Nephron (organoid): ENCODE measurements around the gene MICA.

ENCODE experiments used
- H3K27ac Mint-ChIP-seq, 3 experiments: 2 replicates each; pipeline ENCODE4 v1.8.0; 2020; ENCODE audit warnings: mixed read lengths in 3 of 3, mild to moderate bottlenecking in 2 of 3, moderate library complexity in 1 of 3
- H3K27me3 Mint-ChIP-seq: 2 replicates; pipeline ENCODE4 v1.8.0; 2021; ENCODE audit warnings: low read depth, mild to moderate bottlenecking, moderate library complexity, mixed read lengths
- H3K36me3 Mint-ChIP-seq: 2 replicates; pipeline ENCODE4 v1.8.0; 2020; ENCODE audit warnings: low read depth, mixed read lengths
- H3K4me1 Mint-ChIP-seq: 2 replicates; pipeline ENCODE4 v1.8.0; 2020; ENCODE audit warnings: mixed read lengths
- H3K4me3 Mint-ChIP-seq, 3 experiments: 2 replicates each; pipeline ENCODE4 v1.8.0; 2020; ENCODE audit warnings: mild to moderate bottlenecking in 3 of 3, mixed read lengths in 3 of 3, moderate library complexity in 2 of 3
- H3K9me3 Mint-ChIP-seq: 2 replicates; pipeline ENCODE4 v1.8.0; 2020; ENCODE audit warnings: mixed read lengths
- TF ChIP-seq, protein P1 (sequence below), 3 experiments: fragments of 200-600 bp; sonication (generic); IDR thresholded peaks; one replicate each; pipeline ENCODE4 v1.5.0; 2021; ENCODE audit warnings: antibody characterized with exemption in 3 of 3; ENCODE audit not compliant: unreplicated experiment in 3 of 3

MICA gene

DNA sequence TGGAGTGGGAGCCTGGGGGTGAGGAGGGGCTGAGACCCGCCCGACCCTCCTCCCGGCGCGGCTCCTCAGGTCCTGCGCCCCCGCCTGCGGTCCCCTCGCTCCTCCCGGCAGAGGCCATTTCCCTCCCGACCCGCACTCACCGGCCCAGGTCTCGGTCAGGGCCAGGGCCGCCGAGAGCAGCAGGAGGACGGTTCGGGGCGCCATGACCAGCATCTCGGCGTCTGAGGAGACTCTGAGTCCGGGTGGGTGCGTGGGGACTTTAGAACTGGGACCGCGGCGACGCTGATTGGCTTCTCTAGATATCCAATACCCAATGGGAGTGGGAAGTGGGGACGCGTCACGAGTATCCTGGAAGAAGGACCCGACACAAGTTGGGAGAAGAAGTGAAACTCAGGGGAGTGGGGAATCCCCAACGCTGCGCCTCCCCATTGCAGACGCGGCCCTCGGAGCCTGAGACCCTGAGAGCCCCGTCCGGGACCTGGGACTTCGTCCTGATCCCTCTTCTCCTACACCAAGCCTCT, 46.4 kb upstream of the MICA start, which contains the start of gene HLA-B:
Gene HLA-B (minus strand): TSS at position 234 of the 521 bp plus-strand sequence. CDS start 21 bp downstream, at position 213.
- peaks cover 3% of the 10 kb centered on the region for H3K9me3 Mint-ChIP-seq
- no peaks in the 10 kb centered on the region for H3K36me3 Mint-ChIP-seq
- no peak within 1 kb of the TSS for H3K27ac Mint-ChIP-seq
- TF ChIP-seq, protein P1, sequence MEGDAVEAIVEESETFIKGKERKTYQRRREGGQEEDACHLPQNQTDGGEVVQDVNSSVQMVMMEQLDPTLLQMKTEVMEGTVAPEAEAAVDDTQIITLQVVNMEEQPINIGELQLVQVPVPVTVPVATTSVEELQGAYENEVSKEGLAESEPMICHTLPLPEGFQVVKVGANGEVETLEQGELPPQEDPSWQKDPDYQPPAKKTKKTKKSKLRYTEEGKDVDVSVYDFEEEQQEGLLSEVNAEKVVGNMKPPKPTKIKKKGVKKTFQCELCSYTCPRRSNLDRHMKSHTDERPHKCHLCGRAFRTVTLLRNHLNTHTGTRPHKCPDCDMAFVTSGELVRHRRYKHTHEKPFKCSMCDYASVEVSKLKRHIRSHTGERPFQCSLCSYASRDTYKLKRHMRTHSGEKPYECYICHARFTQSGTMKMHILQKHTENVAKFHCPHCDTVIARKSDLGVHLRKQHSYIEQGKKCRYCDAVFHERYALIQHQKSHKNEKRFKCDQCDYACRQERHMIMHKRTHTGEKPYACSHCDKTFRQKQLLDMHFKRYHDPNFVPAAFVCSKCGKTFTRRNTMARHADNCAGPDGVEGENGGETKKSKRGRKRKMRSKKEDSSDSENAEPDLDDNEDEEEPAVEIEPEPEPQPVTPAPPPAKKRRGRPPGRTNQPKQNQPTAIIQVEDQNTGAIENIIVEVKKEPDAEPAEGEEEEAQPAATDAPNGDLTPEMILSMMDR (IDR thresholded peaks at IDR 0.05; ENCODE audit: unreplicated experiment in 3 of 3) = no peak
- peak within 1 kb of the TSS; percentile 80 to 85 (median 84) for H3K4me3 Mint-ChIP-seq
- no peaks in the 10 kb centered on the region for H3K4me1 Mint-ChIP-seq
- H3K27me3 Mint-ChIP-seq = peaks cover 95% of the 10 kb centered on the region

DNA sequence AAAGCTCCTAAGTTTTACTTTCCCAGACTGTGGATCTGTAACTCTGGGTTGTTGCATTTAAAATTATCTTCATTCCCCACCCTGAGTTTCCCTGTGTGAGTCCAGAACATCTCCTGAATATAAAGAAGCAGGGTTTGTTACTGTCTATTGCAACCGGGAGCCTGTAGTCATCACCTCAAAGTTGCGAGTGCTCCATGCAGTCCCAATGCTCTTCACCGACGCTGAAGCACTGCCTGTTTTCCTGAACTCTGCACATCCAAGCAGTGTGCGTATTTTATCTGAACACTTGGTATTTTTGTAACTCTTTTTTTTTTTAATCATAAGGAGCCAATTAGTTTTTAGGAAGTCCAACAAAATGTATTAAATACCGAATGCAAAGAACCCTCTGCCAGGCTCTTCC, 45.5 kb upstream of the MICA start:
- Mint-ChIP-seq H3K4me1 (no peaks in the 10 kb centered on the region), H3K27ac (no peak overlapping the region)
- TF ChIP-seq, protein P1 (IDR thresholded peaks at IDR 0.05; ENCODE audit: unreplicated experiment in 3 of 3) = no peak

DNA sequence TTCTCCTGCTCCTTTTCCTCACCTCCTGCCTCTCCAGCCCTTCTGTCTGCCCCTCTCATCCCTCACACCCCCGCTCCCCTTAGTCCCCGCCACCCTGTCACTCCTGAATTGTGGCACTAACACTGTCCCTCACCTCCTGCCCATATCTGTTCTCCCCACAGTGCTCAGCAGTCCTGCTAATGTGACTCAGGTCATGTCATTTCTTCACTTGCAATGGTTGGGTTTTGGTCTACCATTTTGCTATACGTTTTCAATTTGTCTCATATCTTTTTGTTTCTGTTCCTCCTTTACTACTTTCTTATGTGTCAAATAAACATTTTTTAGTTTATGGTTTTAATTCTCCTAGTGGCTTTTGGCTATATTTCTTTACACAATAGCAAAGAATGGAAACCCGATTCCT, 45.1 kb upstream of the MICA start:
- no peaks in the 10 kb centered on the region for H3K4me1 Mint-ChIP-seq
- H3K4me3 Mint-ChIP-seq = peak overlapping the region; percentile 38 to 84 (median 80)
- peaks cover 3% of the 10 kb centered on the region for H3K9me3 Mint-ChIP-seq
- peaks cover 96% of the 10 kb centered on the region for H3K27me3 Mint-ChIP-seq
- no peaks in the 10 kb centered on the region for H3K36me3 Mint-ChIP-seq
- H3K27ac Mint-ChIP-seq = no peak overlapping the region
- TF ChIP-seq, protein P1 (IDR thresholded peaks at IDR 0.05; ENCODE audit: unreplicated experiment in 3 of 3) = no peak

More for the DNA sequence above, 45.5 kb upstream of the MICA start:
- Mint-ChIP-seq H3K9me3 (peaks cover 3% of the 10 kb centered on the region), H3K4me3 (peak overlapping the region; percentile 80 to 85 (median 84)), H3K27me3 (peaks cover 95% of the 10 kb centered on the region), H3K36me3 (no peaks in the 10 kb centered on the region)

DNA sequence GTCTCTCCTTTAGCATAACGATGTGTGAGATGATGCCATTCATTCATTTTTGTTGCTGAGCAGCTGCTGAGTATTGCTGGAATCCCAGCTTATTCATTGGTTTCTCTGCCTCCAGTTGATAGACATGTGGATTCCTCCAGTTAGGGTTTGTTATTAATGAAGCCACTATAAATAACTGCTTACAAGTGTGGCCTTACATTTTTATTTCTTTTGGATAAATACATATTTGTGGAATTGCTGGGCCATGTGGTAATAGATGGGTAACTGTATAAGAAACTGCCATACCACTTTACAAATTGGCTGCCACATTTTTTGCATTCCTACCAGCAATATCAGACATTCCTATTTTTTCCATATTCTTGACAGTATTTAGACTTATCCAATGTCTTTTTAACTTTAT, 43.8 kb upstream of the MICA start:
- no peak overlapping the region for H3K4me3 Mint-ChIP-seq
- TF ChIP-seq, protein P1 (IDR thresholded peaks at IDR 0.05; ENCODE audit: unreplicated experiment in 3 of 3) = no peak
- no peaks in the 10 kb centered on the region for H3K36me3 Mint-ChIP-seq
- H3K27ac Mint-ChIP-seq = no peak overlapping the region
- peaks cover 3% of the 10 kb centered on the region for H3K9me3 Mint-ChIP-seq
- H3K27me3 Mint-ChIP-seq = peaks cover 96% of the 10 kb centered on the region
- no peaks in the 10 kb centered on the region for H3K4me1 Mint-ChIP-seq

DNA sequence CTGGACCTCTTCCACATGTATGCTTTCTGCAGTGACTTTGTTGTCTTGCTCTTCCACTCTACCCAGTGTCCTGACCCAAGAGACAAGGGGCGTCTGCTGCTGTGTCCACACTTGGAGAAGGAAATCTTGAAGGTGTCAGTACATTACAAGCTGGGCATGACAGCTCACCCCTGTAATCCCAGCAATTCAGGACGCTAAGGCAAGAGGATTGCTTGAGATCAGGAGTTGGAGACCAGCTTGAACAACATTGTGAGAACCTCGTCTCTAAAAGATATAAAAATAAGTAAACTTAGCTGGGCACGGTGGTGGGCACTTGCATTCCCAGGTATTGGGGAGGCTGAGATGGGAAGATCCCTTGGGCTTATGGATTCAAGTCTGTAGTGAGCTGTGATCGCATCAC, 40.6 kb upstream of the MICA start:
- H3K4me3 Mint-ChIP-seq = no peak overlapping the region
- H3K27ac Mint-ChIP-seq = no peak overlapping the region
- no peaks in the 10 kb centered on the region for H3K4me1 Mint-ChIP-seq
- TF ChIP-seq, protein P1 (IDR thresholded peaks at IDR 0.05; ENCODE audit: unreplicated experiment in 3 of 3) = no peak
- H3K36me3 Mint-ChIP-seq = no peaks in the 10 kb centered on the region
- H3K9me3 Mint-ChIP-seq = peaks cover 3% of the 10 kb centered on the region
- H3K27me3 Mint-ChIP-seq = peaks cover 99% of the 10 kb centered on the region

DNA sequence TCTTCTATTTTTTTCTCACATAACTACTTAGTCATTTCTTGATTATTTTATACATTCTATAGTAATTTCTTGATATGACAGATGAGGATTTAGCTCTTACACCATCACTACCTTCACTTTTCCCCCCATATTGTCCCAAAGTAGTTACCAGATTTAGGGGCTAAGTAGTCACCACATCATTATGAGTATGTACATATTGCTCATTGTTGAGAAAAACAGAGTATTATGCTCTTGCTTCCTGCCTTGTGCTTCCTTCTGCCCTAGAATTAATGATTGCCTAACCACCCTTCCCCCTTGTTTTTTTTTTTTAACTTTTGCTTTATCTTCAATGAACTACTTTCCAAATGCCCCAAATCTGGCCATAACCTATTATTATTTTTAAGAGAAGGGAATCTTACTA, 39.6 kb upstream of the MICA start:
- Mint-ChIP-seq H3K9me3 (peaks cover 3% of the 10 kb centered on the region), H3K27ac (no peak overlapping the region), H3K4me1 (no peaks in the 10 kb centered on the region), H3K4me3 (no peak overlapping the region), H3K36me3 (no peaks in the 10 kb centered on the region), H3K27me3 (peaks cover 99% of the 10 kb centered on the region)
- TF ChIP-seq, protein P1 (IDR thresholded peaks at IDR 0.05; ENCODE audit: unreplicated experiment in 3 of 3) = no peak
